Stimulated activated effector memory CD8-positive, alpha-beta T cell treated with anti-CD3 and anti-CD28 coated beads, Interleukin-12 subunit alpha, Interleukin-12 subunit beta, amount 100 ng/mL, for 72 hours (primary cell): ENCODE data around the gene KCNJ2.

ENCODE experiments used
- ATAC-seq: fragments of 150-1000 bp; cut with Tn5 transposase; 2 replicates; pipeline ENCODE4 v1.10.0; 2021
- DNase-seq, 2 donors: peaks; one replicate each; pipeline ENCODE4 v3.0.0; 2021 to 2022; ENCODE audit warnings: low spot score in 2 of 2
- H3K27ac Mint-ChIP-seq: one replicate; pipeline ENCODE4 v1.8.0; 2022; ENCODE audit warnings: mild to moderate bottlenecking, mixed read lengths
- H3K36me3 Mint-ChIP-seq: one replicate; pipeline ENCODE4 v1.8.0; 2022; ENCODE audit warnings: mild to moderate bottlenecking, mixed read lengths
- H3K4me1 Mint-ChIP-seq: one replicate; pipeline ENCODE4 v1.8.0; 2022; ENCODE audit warnings: mixed read lengths
- H3K4me3 Mint-ChIP-seq: one replicate; pipeline ENCODE4 v1.8.0; 2022; ENCODE audit warnings: mild to moderate bottlenecking, mixed read lengths
- H3K9me3 Mint-ChIP-seq: one replicate; pipeline ENCODE4 v1.8.0; 2022; ENCODE audit warnings: mixed read lengths

KCNJ2 gene

GRCh38 chr17:70207184-70207583, 37.9 kb downstream of the KCNJ2 start:
- Mint-ChIP-seq H3K4me3 (no peak overlapping the region), H3K27ac (no peak overlapping the region), H3K9me3 (no peaks in the 10 kb centered on the region), H3K4me1 (no peaks in the 10 kb centered on the region), H3K36me3 (no peaks in the 10 kb centered on the region)
- no peak for ATAC-seq
- no peak for DNase-seq

DNA sequence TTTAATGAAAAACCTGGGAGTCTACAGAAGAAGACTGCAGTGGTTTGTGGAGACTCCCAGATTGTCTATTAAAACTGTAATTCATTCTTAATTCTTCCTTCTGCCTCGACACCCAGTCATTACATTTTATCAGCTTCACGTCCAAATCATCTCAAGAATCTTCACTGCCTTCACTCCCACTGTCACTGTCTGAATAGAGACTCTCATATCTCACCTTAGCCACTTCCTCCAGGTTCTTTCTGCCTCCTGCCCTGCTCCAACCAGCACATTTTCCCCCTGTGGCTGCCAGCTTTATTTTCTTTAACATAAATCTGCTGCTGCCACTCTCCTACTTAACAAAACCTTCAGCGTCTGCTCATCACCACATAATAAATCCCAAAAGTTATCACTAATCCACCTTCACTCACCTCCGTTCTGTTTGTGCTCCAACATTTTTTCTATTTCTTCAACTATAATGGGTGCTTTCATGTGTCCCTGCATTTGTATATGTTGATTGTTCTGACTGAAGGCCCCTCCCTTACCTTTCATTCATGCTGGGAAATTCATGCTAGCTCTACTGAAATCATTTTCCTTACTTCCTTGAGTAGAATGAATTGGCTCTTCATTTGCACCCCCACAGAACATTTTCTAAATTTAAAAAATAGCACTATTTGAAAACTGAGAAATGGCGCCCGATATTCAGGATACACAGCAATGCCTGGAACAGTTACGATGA, 38.9 kb downstream of the KCNJ2 start:
- H3K36me3 Mint-ChIP-seq, result no peaks in the 10 kb centered on the region
- H3K4me3 Mint-ChIP-seq, result no peak overlapping the region
- H3K4me1 Mint-ChIP-seq, result no peaks in the 10 kb centered on the region
- ATAC-seq (no peak), DNase-seq (no peak)
- no peak overlapping the region for H3K27ac Mint-ChIP-seq
- no peaks in the 10 kb centered on the region for H3K9me3 Mint-ChIP-seq

GRCh38 chr17:70208825-70209555, 39.7 kb downstream of the KCNJ2 start:
- H3K36me3 Mint-ChIP-seq, result no peaks in the 10 kb centered on the region
- ATAC-seq (no peak), DNase-seq (no peak)
- no peak overlapping the region for H3K4me3 Mint-ChIP-seq
- no peaks in the 10 kb centered on the region for H3K4me1 Mint-ChIP-seq
- no peak overlapping the region for H3K27ac Mint-ChIP-seq
- no peaks in the 10 kb centered on the region for H3K9me3 Mint-ChIP-seq

DNA sequence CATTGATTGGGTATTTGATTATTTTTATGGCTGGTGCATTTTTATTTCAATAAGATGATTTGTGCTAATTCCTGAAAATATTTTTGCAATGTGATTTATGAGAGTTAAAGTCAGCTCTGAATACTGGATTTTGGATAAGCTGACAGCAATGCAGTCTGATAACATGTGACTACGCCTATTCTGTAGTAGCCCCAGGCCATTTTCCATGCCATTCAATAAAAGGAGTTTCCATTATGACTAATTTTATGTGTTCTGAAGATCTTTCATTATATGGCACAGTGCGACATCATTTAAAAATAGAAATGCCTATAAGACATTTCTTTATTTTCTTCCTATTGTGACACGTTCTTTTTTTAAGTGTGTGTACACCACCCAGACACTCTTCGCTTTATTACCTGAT, 46.3 kb downstream of the KCNJ2 start:
- no peaks in the 10 kb centered on the region for H3K36me3 Mint-ChIP-seq

DNA sequence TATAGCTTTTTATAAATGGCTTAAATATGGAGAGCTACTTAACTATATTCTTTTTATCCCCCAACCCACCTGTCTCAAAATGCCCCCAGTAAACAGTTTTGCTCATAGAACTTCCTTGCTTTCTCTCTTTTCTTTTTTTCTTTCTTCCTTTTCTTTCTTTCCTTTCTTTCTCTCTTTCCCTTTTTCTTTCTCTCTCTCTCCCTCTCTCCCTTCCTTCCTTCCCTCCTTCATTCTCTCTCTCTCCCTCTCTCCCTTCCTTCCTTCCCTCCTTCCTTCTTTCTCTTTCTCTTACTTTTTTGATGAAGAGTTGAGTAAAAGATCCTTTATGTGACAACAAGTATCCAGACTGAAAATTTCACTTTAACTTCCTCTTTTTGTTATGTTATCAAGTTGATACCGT, 48.2 kb downstream of the KCNJ2 start:
- peaks cover 3% of the 10 kb centered on the region for H3K9me3 Mint-ChIP-seq
- no peak overlapping the region for H3K27ac Mint-ChIP-seq
- DNase-seq, result no peak
- no peaks in the 10 kb centered on the region for H3K4me1 Mint-ChIP-seq
- H3K4me3 Mint-ChIP-seq, result no peak overlapping the region
- no peaks in the 10 kb centered on the region for H3K36me3 Mint-ChIP-seq
- ATAC-seq, result no peak

More for the DNA sequence above, 46.3 kb downstream of the KCNJ2 start:
- peaks cover 3% of the 10 kb centered on the region for H3K9me3 Mint-ChIP-seq
- H3K4me3 Mint-ChIP-seq, result no peak overlapping the region
- ATAC-seq (no peak), DNase-seq (no peak)
- no peaks in the 10 kb centered on the region for H3K4me1 Mint-ChIP-seq
- no peak overlapping the region for H3K27ac Mint-ChIP-seq

DNA sequence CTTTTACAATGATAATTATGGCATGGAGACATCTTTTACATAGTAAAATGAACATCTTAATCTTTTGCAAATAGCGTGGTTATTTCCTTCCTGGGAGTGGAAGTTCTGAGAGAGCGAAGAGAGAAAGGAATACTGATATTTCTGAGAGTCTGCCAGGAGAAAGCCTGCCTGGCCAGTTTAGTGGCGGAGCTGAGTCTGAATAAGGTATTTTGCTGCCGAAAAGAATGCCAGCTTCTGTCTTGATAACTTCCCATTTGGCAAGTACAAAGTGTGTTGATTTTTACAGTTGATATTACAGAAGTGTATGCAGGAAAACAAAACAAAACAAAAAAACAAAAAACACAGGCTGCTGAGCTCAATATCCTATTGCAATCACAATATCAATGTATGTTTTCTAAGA, 55.9 kb downstream of the KCNJ2 start:
- Mint-ChIP-seq H3K4me3 (no peak overlapping the region), H3K9me3 (peaks cover 3% of the 10 kb centered on the region), H3K4me1 (no peaks in the 10 kb centered on the region), H3K36me3 (no peaks in the 10 kb centered on the region), H3K27ac (no peak overlapping the region)
- no peak for DNase-seq
- no peak for ATAC-seq
